GM21526 (cell line): ENCODE data around the gene TTC39B.
A peak's percentile ranks its signal among the peaks of the same experiment; 100 is the strongest.

Experiments used
- ATAC-seq: cut with Tn5 transposase; IDR thresholded peaks from one replicate; pipeline ENCODE4 v1.9.1; 2021; ENCODE audit warnings: moderate library complexity; ENCODE audit not compliant: unreplicated experiment, low FRiP score

The TTC39B gene

GRCh38 chr9:15305470-15305869 lies 1.5 kb downstream of the TTC39B start:
- no peak for ATAC-seq

GRCh38 chr9:15304632-15305031 lies 2.4 kb downstream of the TTC39B start:
- ATAC-seq: peak; percentile 27

GRCh38 chr9:15300218-15300617 lies 6.8 kb downstream of the TTC39B start:
- ATAC-seq: no peak

GRCh38 chr9:15299374-15299939 lies 7.6 kb downstream of the TTC39B start:
- peak; percentile 89 for ATAC-seq

GRCh38 chr9:15298362-15298761 lies 8.7 kb downstream of the TTC39B start:
- no peak for ATAC-seq

- peak; percentile 43 for ATAC-seq
These were observed 11.1 kb downstream of the TTC39B start for GRCh38 chr9:15295761-15296405.

GRCh38 chr9:15294604-15295003 lies 12.4 kb downstream of the TTC39B start:
- no peak for ATAC-seq

GRCh38 chr9:15293804-15294316 lies 13.2 kb downstream of the TTC39B start:
- no peak for ATAC-seq

- no peak for ATAC-seq
These were observed 13.9 kb downstream of the TTC39B start for GRCh38 chr9:15293084-15293483.

GRCh38 chr9:15289603-15290002 lies 17.4 kb downstream of the TTC39B start:
- no peak for ATAC-seq

- ATAC-seq: no peak
These were observed 19.7 kb downstream of the TTC39B start for GRCh38 chr9:15287309-15287708.

GRCh38 chr9:15286161-15286821 lies 20.7 kb downstream of the TTC39B start:
- no peak for ATAC-seq

- no peak for ATAC-seq
These were observed 24.3 kb downstream of the TTC39B start for GRCh38 chr9:15282567-15283285.

- no peak for ATAC-seq
These were observed 26.4 kb downstream of the TTC39B start for GRCh38 chr9:15280647-15281046.

GRCh38 chr9:15278839-15279238 lies 28.2 kb downstream of the TTC39B start:
- ATAC-seq: no peak

GRCh38 chr9:15278091-15278687 lies 28.8 kb downstream of the TTC39B start:
- no peak for ATAC-seq

GRCh38 chr9:15277400-15278090 lies 29.5 kb downstream of the TTC39B start:
- ATAC-seq: no peak

- ATAC-seq: no peak
These were observed 30.6 kb downstream of the TTC39B start for GRCh38 chr9:15276328-15276938.

- ATAC-seq: no peak
These were observed 32.6 kb downstream of the TTC39B start for GRCh38 chr9:15274425-15274824.
